Heart left ventricle (tissue), 13 donors: ENCODE measurements around the gene FCRL5.

Source experiments
- CTCF ChIP-seq, 12 donors: fragments of 200-600 bp; sonication (generic) in 4 of 12; IDR thresholded peaks; one replicate each; pipeline versions ENCODE4 v1.5.0 to v1.8.0; 2018 to 2022; ENCODE audit warnings: antibody characterized with exemption in 12 of 12, mild to moderate bottlenecking in 5 of 12
- POLR2A ChIP-seq, 2 donors: fragments of 450-650 bp; IDR thresholded peaks; one replicate each; pipeline ENCODE4 v1.6.1; 2017; ENCODE audit warnings: antibody characterized with exemption in 2 of 2, mild to moderate bottlenecking in 2 of 2, moderate library complexity in 2 of 2
- donor health status: ischemic (EF 13 %, LVEDD 7.1; RV severe dilation, severe dysfunction).
- donor health status: DM: no; HTN: yes; CAD: no.
- donor health status: DM: no; HTN: no; CAD: no.
- donor health status: ischemic (EF 25% LVEDD 6.9; RV normal size, moderate dysfunction).
- donor health status: ischemic (EF 25% LVEDD 5.7; RV mildly dilated, moderate dysfunction).
- donor health status: ischemic (EF 35%, LVEDD 5.7; RV mildly dilated, moderate dysfunction).
- donor health status: nonischemic (EF 11% LVEDD 7.7; RV severe dilation, severe dysfunction).
- donor health status: DM: yes; HTN: yes; CAD: no.
- donor health status: PGD.
- donor health status: ischemic (EF 29% LVEDD 5.4; RV normal size, mild dysfunction).
- donor health status: nonischemic (EF 23%, LVEDD 6.1; RV moderate dilation, normal function).

DNA sequence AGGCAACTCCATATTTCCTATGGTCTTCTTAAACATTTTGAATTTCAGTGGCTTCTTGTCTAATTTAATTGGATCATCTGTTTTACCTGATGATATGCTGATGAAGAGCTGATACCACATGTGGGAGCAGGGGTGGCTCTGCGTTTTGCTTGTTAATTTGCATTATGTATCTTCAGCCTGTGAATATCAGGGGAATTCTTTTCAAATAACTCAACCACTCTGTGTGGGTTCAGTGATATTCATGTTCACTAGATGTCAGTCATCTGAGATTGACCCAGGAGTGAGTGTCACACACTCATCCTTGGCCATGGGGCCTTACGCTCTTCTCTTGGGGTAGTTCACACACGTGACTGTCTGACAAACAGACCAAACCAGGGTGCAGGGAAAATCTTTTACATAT lies 83.0 kb downstream of the FCRL5 start:
- TF ChIP-seq CTCF (IDR thresholded peaks at IDR 0.05) (no peak), POLR2A (IDR thresholded peaks at IDR 0.05) (no peak)
